Smooth muscle cell of the brain vasculature (primary cell): ENCODE measurements around the gene FA2H.
"Not testable (repeated sequence)": the region's sequence is repeated elsewhere in the genome, so short reads cannot be mapped to it uniquely, and the experiment has no call there.

Experiments
- DNase-seq: peaks from one replicate; pipeline ENCODE4 v3.0.0-alpha.2; 2012; ENCODE audit warnings: low read depth, low spot score

FA2H gene

GRCh38 chr16:74682556-74682955 lies 92.1 kb downstream of the FA2H start:
- DNase-seq, result no peak

- DNase-seq, result no peak
These were observed 93.9 kb downstream of the FA2H start for GRCh38 chr16:74680681-74681080.

GRCh38 chr16:74679983-74680382 lies 94.6 kb downstream of the FA2H start:
- no peak for DNase-seq

- no peak for DNase-seq
These were observed 96.8 kb downstream of the FA2H start for GRCh38 chr16:74677868-74678267.

GRCh38 chr16:74673876-74674275 lies 100.7 kb downstream of the FA2H start:
- no peak for DNase-seq

- DNase-seq, result not testable (repeated sequence)
These were observed 105.7 kb downstream of the FA2H start for GRCh38 chr16:74668877-74669276.

GRCh38 chr16:74667255-74667700 lies 107.3 kb downstream of the FA2H start:
- no peak for DNase-seq

GRCh38 chr16:74666425-74667254 lies 108.0 kb downstream of the FA2H start, which contains the start of gene RFWD3:
TSS of gene RFWD3 (minus strand) at chr16:74666877. CDS start at chr16:74661449, 5,428 bp downstream.
- peak; percentile 91 for DNase-seq

GRCh38 chr16:74666010-74666421 lies 108.6 kb downstream of the FA2H start:
- no peak for DNase-seq
